ENCODE results near the gene METTL24. TPM values are rescaled to one million over a fixed set of nuclear protein-coding genes. Genes with fewer than 3 reads are reported as not detected.

Gene METTL24
- total RNA-seq, 1 donor from 2014 or later, result 0.67 TPM

- H3K9me3 Mint-ChIP-seq (ENCODE audit: low read depth), result no peaks in the 10 kb centered on the region
- peaks cover 8% of the 10 kb centered on the region for H3K4me1 Mint-ChIP-seq (ENCODE audit: low read depth)
- no peak overlapping the region for H3K4me3 Mint-ChIP-seq (ENCODE audit: unreplicated experiment)
- H3K36me3 Mint-ChIP-seq (ENCODE audit: low read depth), result no peaks in the 10 kb centered on the region
- no peaks in the 10 kb centered on the region for H3K27me3 Mint-ChIP-seq (ENCODE audit: low read depth)
- no peak for TF ChIP-seq CTCF (IDR thresholded peaks at IDR 0.05)
- DNase-seq (ENCODE audit: low spot score), result no peak
- no peak overlapping the region for H3K27ac Mint-ChIP-seq (ENCODE audit: unreplicated experiment)
These were observed 41.3 kb upstream of the METTL24 start for GRCh38 chr6:110399219-110400071.

- no peaks in the 10 kb centered on the region for H3K36me3 Mint-ChIP-seq (ENCODE audit: low read depth)
- H3K4me1 Mint-ChIP-seq (ENCODE audit: low read depth), result peaks cover 8% of the 10 kb centered on the region
- no peak overlapping the region for H3K27ac Mint-ChIP-seq (ENCODE audit: unreplicated experiment)
- no peaks in the 10 kb centered on the region for H3K9me3 Mint-ChIP-seq (ENCODE audit: low read depth)
- H3K4me3 Mint-ChIP-seq (ENCODE audit: unreplicated experiment), result no peak overlapping the region
- H3K27me3 Mint-ChIP-seq (ENCODE audit: low read depth), result no peaks in the 10 kb centered on the region
- no peak for TF ChIP-seq CTCF (IDR thresholded peaks at IDR 0.05)
- DNase-seq (ENCODE audit: low spot score), result no peak
These were observed 40.6 kb upstream of the METTL24 start for GRCh38 chr6:110398778-110399177.

DNA sequence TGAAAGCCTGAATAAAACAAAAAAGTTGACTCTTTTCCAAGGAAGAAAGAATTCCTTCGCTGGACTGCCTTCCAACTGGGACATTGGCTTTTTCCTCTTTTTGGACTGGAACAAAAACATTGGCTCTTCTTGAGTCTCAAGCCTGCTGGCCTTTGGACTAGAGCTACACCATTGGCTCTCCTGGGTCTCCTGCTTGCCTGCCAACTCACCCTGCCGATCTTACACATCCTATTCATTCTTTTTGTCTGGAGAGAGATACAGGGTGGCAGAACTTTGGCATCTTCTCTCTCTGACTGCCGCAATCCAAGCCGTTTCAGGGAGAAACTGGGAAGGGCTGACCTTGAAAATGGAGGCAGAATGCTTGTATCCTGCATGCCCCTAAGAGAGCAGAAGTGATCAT is 37.1 kb upstream of the METTL24 start:
- TF ChIP-seq CTCF (IDR thresholded peaks at IDR 0.05), result no peak
- Mint-ChIP-seq H3K27me3 (ENCODE audit: low read depth) (peaks cover 2% of the 10 kb centered on the region), H3K4me3 (ENCODE audit: unreplicated experiment) (no peak overlapping the region), H3K27ac (ENCODE audit: unreplicated experiment) (no peak overlapping the region), H3K4me1 (ENCODE audit: low read depth) (peaks cover 8% of the 10 kb centered on the region), H3K9me3 (ENCODE audit: low read depth) (no peaks in the 10 kb centered on the region), H3K36me3 (ENCODE audit: low read depth) (no peaks in the 10 kb centered on the region)
- DNase-seq (ENCODE audit: low spot score), result no peak

DNA sequence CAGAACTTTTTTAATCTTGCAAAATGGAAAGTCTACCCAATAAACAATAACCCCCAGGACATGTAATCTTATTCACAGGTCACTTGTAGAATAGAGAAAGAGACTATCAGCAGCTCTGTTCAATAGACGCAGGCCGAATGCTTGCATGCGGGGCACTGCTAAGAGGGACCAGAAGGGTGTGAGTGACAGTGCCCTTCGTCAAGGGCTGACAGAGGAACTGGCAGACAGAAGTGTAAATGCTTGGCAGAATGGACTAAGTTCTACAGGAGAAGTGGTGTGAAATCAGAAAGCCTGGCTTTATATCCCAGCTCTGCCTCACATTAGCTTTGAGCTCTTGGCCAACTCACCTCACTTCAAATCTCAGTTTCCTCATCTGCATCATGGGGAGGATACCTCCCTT is 36.3 kb upstream of the METTL24 start:
- H3K4me1 Mint-ChIP-seq (ENCODE audit: low read depth), result peaks cover 8% of the 10 kb centered on the region
- TF ChIP-seq CTCF (IDR thresholded peaks at IDR 0.05), result no peak
- H3K36me3 Mint-ChIP-seq (ENCODE audit: low read depth), result no peaks in the 10 kb centered on the region
- peaks cover 3% of the 10 kb centered on the region for H3K27me3 Mint-ChIP-seq (ENCODE audit: low read depth)
- H3K9me3 Mint-ChIP-seq (ENCODE audit: low read depth), result no peaks in the 10 kb centered on the region
- H3K27ac Mint-ChIP-seq (ENCODE audit: unreplicated experiment), result no peak overlapping the region
- DNase-seq (ENCODE audit: low spot score), result no peak
- no peak overlapping the region for H3K4me3 Mint-ChIP-seq (ENCODE audit: unreplicated experiment)

- Mint-ChIP-seq H3K9me3 (ENCODE audit: low read depth) (no peaks in the 10 kb centered on the region), H3K36me3 (ENCODE audit: low read depth) (no peaks in the 10 kb centered on the region), H3K4me1 (ENCODE audit: low read depth) (no peaks in the 10 kb centered on the region), H3K27me3 (ENCODE audit: low read depth) (peaks cover 3% of the 10 kb centered on the region), H3K27ac (ENCODE audit: unreplicated experiment) (no peak overlapping the region), H3K4me3 (ENCODE audit: unreplicated experiment) (no peak overlapping the region)
- no peak for DNase-seq (ENCODE audit: low spot score)
- no peak for TF ChIP-seq CTCF (IDR thresholded peaks at IDR 0.05)
These were observed 34.6 kb upstream of the METTL24 start for GRCh38 chr6:110392727-110393126.

All from chondrocyte (in vitro differentiated cells).